ENCODE results near the gene STARD7. TPM values are rescaled to one million over a fixed set of nuclear protein-coding genes. Genes with fewer than 3 reads are reported as not detected.
"Not testable (repeated sequence)": the region's sequence is repeated elsewhere in the genome, so short reads cannot be mapped to it uniquely, and the experiment has no call there.

STARD7 gene
- total and polyA plus RNA-seq, 2 donors, result 49.4 to 80.7 TPM

DNA sequence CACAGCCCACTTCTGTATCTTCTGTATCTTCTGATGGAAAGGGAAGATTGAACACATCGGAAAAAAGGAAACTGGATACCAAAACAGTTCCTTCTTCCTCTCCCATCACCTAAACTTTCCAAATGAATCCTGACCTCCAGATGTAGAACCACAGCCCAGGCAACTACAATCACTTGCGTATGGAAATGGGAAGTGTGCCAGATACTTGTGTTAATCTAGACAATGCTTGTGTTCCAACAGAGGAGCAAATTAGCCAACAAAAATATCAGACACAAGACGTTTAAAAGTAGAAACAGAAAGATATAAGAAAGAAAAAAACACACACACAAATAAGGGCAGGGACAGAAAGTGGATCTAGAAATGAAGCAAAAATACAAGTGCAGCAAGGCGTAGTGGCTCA is 32.0 kb downstream of the STARD7 start:
- Histone ChIP-seq H3K4me1 (ENCODE audit: insufficient read depth) (no peaks in the 10 kb centered on the region), H3K36me3 (ENCODE audit: insufficient read depth) (no peaks in the 10 kb centered on the region), H3K27ac (ENCODE audit: low read depth) (no peak overlapping the region), H3K4me3 (ENCODE audit: low read depth, low read length) (no peak overlapping the region)
- no peak for DNase-seq (ENCODE audit: extremely low spot score)
- WGBS, result 63% methylated on average over 4 of the region's 4 CpGs

DNA sequence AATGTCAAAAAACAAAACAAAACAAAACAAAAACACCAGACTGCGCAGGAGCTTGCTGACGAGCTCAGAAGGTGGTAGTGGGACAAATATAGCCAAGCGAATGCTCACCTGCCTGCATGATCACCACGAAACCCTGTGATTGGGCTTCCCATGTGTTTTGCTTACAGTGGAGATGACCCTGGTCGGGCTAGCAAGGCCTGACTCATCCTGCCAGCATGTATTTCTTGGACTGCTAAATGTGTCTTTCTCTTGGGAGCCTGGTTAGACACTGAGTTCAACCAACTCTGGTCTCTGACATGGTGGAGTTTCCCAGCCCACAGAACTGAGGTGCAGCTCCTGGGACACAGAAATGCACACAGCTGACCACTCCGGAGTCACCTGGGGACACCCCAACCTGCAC is 32.7 kb downstream of the STARD7 start:
- Histone ChIP-seq H3K36me3 (ENCODE audit: insufficient read depth) (no peaks in the 10 kb centered on the region), H3K27ac (ENCODE audit: low read depth) (no peak overlapping the region), H3K4me1 (ENCODE audit: insufficient read depth) (no peaks in the 10 kb centered on the region), H3K4me3 (ENCODE audit: low read depth, low read length) (no peak overlapping the region)
- DNase-seq (ENCODE audit: extremely low spot score), result no peak
- 81% methylated on average over 6 of the region's 6 CpGs for WGBS

DNA sequence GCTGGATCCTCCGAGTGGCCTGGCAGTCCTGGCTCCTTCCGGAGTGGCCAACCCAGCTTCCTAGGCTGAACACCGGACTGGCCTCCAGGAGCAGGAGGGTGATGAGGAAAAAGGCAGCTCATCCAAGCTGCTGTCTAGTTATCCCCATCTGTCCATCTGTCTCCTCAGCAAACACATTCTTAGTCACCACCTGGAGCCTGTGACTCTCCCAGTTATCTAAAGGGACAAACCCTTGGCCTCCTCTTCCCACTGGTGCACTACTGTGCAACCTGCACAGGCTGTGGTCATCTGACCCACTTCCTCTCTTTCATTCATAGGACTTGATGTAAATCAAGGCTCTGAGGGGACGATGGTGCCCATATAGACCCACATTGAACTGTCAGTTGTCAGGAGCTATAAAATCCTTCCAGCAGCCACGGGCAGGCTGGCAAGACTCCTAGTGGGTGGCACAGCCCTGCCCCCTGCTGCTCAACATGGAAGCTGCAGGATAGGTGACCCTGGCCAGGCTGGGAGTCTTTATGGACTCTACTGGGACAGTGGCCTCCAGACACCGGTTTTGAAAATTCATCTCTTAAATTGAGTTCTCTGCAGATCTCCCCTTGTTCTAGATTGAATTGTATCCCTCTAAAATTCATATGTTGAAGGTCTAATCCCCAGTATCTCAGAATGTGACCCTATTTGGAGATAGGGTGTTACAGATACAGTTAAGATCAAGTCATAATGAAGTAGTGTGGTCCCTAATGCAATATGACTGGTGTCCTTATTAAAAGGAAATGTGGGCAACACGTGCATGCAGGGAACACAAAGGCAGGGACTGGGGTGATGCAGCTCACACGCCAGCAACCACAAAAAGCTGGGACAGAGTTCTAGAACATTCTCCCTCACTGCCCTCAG is 34.1 kb downstream of the STARD7 start:
- 48% methylated on average over 8 of the region's 8 CpGs for whole genome bisulfite sequencing
- no peak overlapping the region for H3K4me3 ChIP-seq (ENCODE audit: low read depth, low read length)
- H3K27ac ChIP-seq (ENCODE audit: low read depth), result no peak overlapping the region
- no peaks in the 10 kb centered on the region for H3K36me3 ChIP-seq (ENCODE audit: insufficient read depth)
- no peaks in the 10 kb centered on the region for H3K4me1 ChIP-seq (ENCODE audit: insufficient read depth)
- peak; percentile 32 for DNase-seq (ENCODE audit: extremely low spot score)

DNA sequence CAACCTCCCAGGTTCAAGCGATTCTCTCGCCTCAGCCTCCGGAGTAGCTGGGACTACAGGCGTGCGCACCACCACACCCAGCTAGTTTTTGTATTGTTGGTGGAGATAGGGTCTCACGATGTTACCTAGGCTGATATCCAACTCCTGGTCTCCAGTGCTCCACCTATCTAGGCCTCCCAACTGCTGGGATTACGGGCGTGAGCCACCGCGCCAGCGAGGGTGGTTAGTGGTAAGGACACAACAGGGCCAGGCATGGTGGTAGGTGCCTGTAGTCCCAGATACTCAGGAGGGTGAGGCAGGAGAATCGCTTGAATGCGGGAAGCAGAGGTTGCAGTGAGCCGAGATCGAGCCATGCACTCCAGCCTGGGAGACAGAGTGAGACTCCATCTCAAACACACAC is 36.8 kb downstream of the STARD7 start:
- no peak overlapping the region for H3K27ac ChIP-seq (ENCODE audit: low read depth)
- H3K4me3 ChIP-seq (ENCODE audit: low read depth, low read length), result no peak overlapping the region
- no peaks in the 10 kb centered on the region for H3K36me3 ChIP-seq (ENCODE audit: insufficient read depth)
- no peaks in the 10 kb centered on the region for H3K4me1 ChIP-seq (ENCODE audit: insufficient read depth)
- 92% methylated on average over 15 of the region's 15 CpGs for WGBS
- DNase-seq (ENCODE audit: extremely low spot score), result no peak

DNA sequence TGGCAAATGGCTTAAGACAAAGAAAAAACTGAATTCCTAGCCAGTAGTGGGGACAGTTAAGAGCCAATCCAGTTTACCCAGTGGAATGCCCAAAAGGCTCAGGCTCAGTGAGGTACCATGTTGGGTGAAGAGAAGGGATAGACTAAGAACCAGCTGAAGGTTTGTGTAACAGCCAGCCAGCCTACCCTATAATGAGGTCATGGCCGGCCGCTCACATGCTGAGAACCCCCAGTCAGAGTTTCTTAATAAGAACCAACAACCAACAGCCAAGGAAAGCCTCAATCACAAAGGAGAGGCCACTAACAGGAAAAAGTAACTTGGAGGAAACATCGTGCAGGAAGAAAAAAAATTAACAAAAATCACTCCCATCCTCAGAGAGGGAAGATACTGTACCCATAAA is 38.0 kb downstream of the STARD7 start:
- DNase-seq (ENCODE audit: extremely low spot score), result no peak
- Histone ChIP-seq H3K4me1 (ENCODE audit: insufficient read depth) (no peaks in the 10 kb centered on the region), H3K4me3 (ENCODE audit: low read depth, low read length) (no peak overlapping the region), H3K27ac (ENCODE audit: low read depth) (no peak overlapping the region), H3K36me3 (ENCODE audit: insufficient read depth) (no peaks in the 10 kb centered on the region)
- 91% methylated on average over 3 of the region's 3 CpGs for WGBS

DNA sequence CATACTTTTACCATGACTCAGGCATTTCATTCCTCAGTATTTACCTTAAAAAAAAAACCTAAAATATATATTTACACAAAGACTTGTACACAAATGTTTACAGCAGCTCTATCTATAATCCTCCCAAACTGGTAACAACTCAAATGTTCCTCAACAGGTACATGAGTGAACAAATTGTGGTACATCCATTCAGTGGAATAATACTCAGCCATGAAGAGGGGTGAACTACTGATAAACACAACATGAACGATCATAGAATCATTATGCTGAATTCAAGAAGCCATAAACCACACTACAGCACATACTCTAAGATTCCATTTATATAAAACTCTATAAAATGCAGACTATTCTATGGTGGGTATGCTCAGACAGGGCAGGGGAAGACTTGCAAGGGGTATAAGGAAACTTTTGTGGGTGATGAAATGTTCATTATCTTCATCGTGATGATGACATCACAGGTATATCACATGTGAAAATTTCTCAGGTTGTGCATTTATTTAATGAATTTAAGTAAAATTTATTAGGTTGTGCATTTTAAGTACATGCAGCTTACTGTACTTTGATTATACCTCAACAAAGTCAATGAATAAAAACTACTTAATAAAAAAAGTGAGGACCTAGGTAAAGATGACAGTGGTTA is 38.6 kb downstream of the STARD7 start:
- WGBS, result 84% methylated on average over 2 of the region's 2 CpGs

DNA sequence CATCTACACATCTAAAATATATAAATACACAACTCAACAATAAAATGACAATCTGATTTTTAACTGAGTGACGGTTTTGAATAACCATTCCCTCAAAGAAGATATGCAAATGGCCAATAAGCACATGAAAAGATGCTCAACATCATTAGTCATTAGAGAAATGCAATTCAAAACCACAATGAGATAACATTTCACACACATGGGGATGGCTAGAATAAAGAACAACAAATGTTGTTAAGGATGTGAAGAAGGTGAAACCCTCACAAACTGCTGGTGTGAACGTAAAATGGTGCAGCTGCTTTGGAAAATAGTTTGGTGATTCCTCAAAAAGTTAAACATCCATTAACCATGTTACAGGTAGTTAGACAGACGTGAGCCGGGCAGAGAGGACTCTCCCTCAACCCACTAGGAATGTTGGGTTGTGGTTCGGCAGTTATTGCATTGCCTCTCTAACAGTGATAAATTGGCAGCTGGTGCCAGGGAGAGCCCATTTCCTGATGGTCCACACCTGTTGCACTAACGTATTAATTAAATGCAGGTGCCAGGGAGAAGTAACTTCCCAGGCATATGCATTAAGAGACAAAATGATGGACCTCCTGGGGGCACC is 41.1 kb downstream of the STARD7 start:
- H3K4me3 ChIP-seq (ENCODE audit: low read depth, low read length), result no peak overlapping the region
- H3K36me3 ChIP-seq (ENCODE audit: insufficient read depth), result no peaks in the 10 kb centered on the region
- no peak for DNase-seq (ENCODE audit: extremely low spot score)
- H3K4me1 ChIP-seq (ENCODE audit: insufficient read depth), result no peaks in the 10 kb centered on the region
- no peak overlapping the region for H3K27ac ChIP-seq (ENCODE audit: low read depth)
- 75% methylated on average over 6 of the region's 6 CpGs for WGBS

More for the DNA sequence above, 38.6 kb downstream of the STARD7 start:
- Histone ChIP-seq H3K27ac (ENCODE audit: low read depth) (no peak overlapping the region), H3K36me3 (ENCODE audit: insufficient read depth) (no peaks in the 10 kb centered on the region), H3K4me1 (ENCODE audit: insufficient read depth) (no peaks in the 10 kb centered on the region), H3K4me3 (ENCODE audit: low read depth, low read length) (no peak overlapping the region)
- DNase-seq (ENCODE audit: extremely low spot score), result no peak

DNA sequence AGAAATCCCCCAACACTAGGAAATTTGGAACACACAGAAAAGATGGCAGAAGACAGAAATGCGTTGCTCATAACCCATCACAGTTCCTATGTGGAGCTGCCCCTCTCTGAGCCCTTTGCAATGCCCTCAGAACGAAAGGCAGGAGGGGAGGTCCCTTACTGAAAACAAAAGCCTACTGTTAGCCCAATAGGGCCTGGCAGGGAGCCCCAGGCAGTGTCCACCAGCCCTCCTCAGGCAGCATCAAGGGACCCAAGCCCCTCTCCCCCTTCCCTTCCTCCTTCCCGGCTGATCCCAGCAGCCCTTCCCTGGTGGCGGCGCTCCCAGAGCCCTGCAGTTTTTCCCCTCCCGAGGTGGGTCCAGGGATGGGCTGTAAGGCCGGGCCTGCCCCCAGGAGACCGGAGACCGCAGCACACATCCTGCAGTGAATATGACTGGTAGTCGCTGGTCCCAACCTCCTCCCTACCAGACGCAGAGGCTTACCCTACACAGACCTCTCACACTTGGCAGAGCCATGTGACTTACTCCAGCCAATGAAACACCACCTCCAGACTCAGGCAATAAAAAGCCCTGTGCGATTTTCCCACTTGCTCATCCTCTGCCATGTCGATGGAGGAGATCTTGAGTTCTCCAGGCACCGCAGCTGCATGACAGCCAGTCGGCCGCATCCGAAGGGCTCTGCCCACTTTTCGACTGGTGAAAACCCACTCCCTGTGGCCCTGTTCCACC is 44.0 kb downstream of the STARD7 start:
- no peak for DNase-seq (ENCODE audit: extremely low spot score)

DNA sequence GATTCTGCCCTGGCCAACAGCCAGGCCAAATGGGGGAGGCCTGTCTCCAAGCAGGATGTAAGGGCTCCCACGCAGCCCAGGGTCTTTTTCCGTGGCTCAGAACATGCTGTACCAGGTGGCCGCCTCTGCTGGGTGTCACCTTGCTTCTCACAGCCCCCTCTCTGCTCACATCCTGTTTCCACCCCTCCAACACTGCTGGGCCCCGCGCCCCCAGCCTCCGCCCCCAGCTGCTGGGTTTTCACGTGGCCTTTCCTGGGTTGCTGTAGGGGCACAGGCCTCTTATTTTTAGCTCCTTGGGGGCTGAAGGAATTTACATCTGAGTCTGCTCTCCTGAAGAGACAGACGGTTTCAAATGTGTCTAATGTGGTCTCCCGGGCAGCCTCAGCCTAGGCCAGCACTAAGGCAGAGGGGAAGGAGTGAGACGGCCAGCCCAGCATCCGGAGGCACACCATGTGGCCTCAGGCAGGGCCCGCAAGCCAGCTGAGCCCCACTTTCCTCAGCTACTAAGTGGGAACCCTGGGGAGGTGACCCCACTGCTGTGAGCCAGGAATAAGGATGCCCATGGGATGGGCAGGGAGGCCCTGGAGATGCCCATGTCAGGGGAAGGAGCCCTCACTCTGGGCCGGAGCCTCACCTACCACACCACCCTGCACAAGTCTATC is 44.7 kb downstream of the STARD7 start:
- no peak overlapping the region for H3K4me3 ChIP-seq (ENCODE audit: low read depth, low read length)
- H3K36me3 ChIP-seq (ENCODE audit: insufficient read depth), result no peaks in the 10 kb centered on the region
- no peak for DNase-seq (ENCODE audit: extremely low spot score)
- no peak overlapping the region for H3K27ac ChIP-seq (ENCODE audit: low read depth)
- 58% methylated on average over 13 of the region's 13 CpGs for WGBS
- H3K4me1 ChIP-seq (ENCODE audit: insufficient read depth), result no peaks in the 10 kb centered on the region

More for the DNA sequence above, 44.0 kb downstream of the STARD7 start:
- Histone ChIP-seq H3K27ac (ENCODE audit: low read depth) (no peak overlapping the region), H3K4me3 (ENCODE audit: low read depth, low read length) (no peak overlapping the region), H3K36me3 (ENCODE audit: insufficient read depth) (no peaks in the 10 kb centered on the region), H3K4me1 (ENCODE audit: insufficient read depth) (no peaks in the 10 kb centered on the region)
- WGBS, result 70% methylated on average over 18 of the region's 18 CpGs

DNA sequence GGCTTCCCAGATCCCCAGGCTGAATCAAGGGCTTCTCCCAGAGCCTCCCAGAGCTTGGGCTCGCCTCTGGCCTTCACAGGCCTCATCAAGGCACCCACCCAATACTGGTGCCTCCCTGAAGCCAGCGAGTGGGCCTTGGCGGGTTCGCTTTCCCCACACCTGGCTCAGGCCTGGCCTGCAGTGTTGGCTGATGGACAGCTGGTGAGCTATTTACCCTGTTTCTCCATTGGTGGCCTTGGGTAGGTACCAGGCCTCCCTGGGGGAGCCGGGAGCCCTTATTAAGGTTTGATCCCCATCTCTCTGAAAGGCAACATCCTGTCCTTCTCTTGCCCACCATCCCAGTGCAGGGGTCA is 45.2 kb downstream of the STARD7 start:
- WGBS, result 87% methylated on average over 5 of the region's 5 CpGs
- Histone ChIP-seq H3K36me3 (ENCODE audit: insufficient read depth) (no peaks in the 10 kb centered on the region), H3K27ac (ENCODE audit: low read depth) (no peak overlapping the region), H3K4me1 (ENCODE audit: insufficient read depth) (no peaks in the 10 kb centered on the region), H3K4me3 (ENCODE audit: low read depth, low read length) (no peak overlapping the region)
- no peak for DNase-seq (ENCODE audit: extremely low spot score)

DNA sequence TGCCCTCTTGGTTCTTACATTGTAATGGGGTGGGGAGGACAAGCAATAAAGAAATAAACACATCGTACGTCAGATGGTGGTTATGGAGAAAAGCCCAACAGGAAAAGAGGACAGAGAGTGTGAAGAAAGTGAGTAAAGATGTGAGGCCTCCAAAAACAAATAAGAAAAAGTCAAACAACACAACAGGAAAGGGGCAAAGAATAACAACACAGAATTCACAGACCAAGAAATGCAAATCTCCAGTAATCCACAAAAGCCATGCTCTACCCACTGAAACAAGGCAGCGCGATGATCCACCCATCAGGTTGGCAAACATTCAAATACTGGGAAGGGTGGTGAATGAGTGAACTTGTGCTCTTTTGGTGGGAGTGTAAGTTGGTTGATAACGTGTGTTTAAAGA is 46.7 kb downstream of the STARD7 start:
- Histone ChIP-seq H3K27ac (ENCODE audit: low read depth) (no peak overlapping the region), H3K36me3 (ENCODE audit: insufficient read depth) (no peaks in the 10 kb centered on the region), H3K4me3 (ENCODE audit: low read depth, low read length) (no peak overlapping the region), H3K4me1 (ENCODE audit: insufficient read depth) (no peaks in the 10 kb centered on the region)
- WGBS, result 43% methylated on average over 5 of the region's 5 CpGs
- DNase-seq (ENCODE audit: extremely low spot score), result no peak

DNA sequence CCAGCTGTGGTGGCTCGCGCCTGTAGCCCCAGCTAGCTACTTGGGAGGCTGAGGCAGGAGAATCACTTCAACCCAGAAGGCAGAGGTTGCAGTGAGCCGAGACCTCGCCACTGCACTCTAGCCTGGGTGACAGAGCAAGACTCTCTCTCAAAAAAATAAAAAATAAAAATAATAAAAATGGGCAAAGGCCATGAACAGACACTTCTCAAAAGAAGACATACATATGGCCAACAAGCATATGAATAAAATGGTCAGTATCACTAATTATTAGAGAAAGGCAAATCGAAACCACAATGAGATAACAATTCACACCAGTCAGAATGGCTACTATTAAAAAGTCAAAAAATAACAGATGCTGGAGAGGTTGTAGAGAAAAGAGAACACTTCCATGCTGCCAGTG is 48.3 kb downstream of the STARD7 start:
- H3K4me1 ChIP-seq (ENCODE audit: insufficient read depth); H3K4me3 ChIP-seq (ENCODE audit: low read depth, low read length); DNase-seq (ENCODE audit: extremely low spot score); H3K36me3 ChIP-seq (ENCODE audit: insufficient read depth); H3K27ac ChIP-seq (ENCODE audit: low read depth): not testable (repeated sequence)
- whole genome bisulfite sequencing, result 96% methylated on average over 5 of the region's 5 CpGs

Data from urinary bladder (tissue), 4 donors.